Endothelial cell (in vitro differentiated cells): ENCODE results near the gene ITGB7. TPM values are rescaled to one million over a fixed set of nuclear protein-coding genes. Genes with fewer than 3 reads are reported as not detected.

Source experiments
- DNase-seq: peaks from one replicate; pipeline ENCODE4 v3.0.0; 2021; ENCODE audit warnings: low spot score
- H3K27ac Mint-ChIP-seq: one replicate; pipeline ENCODE4 v1.8.0; 2021; ENCODE audit warnings: mixed read lengths, inconsistent platforms; ENCODE audit not compliant: unreplicated experiment
- H3K27me3 Mint-ChIP-seq: one replicate; pipeline ENCODE4 v1.8.0; 2021; ENCODE audit warnings: mild to moderate bottlenecking, moderate library complexity, mixed read lengths, inconsistent platforms; ENCODE audit not compliant: unreplicated experiment
- H3K36me3 Mint-ChIP-seq: one replicate; pipeline ENCODE4 v1.8.0; 2021; ENCODE audit warnings: mild to moderate bottlenecking, low read depth, mixed read lengths, inconsistent platforms; ENCODE audit not compliant: unreplicated experiment
- H3K4me1 Mint-ChIP-seq: one replicate; pipeline ENCODE4 v1.8.0; 2021; ENCODE audit warnings: mild to moderate bottlenecking, mixed read lengths, inconsistent platforms; ENCODE audit not compliant: unreplicated experiment
- H3K4me3 Mint-ChIP-seq: one replicate; pipeline ENCODE4 v1.8.0; 2021; ENCODE audit warnings: mild to moderate bottlenecking, mixed read lengths, inconsistent platforms; ENCODE audit not compliant: unreplicated experiment
- H3K9me3 Mint-ChIP-seq: one replicate; pipeline ENCODE4 v1.8.0; 2021; ENCODE audit warnings: mixed read lengths, inconsistent platforms; ENCODE audit not compliant: unreplicated experiment
- CTCF ChIP-seq: fragments of 200-600 bp; sonication (generic); IDR thresholded peaks from one replicate; pipeline ENCODE4 v1.5.0; 2021; ENCODE audit warnings: antibody characterized with exemption; ENCODE audit not compliant: unreplicated experiment
- total RNA-seq: library from RNA; stranded (reverse); fragmentation: NEBNext Ultra II Directional; extraction: Animal tissue kit (Norgen Biotek cat#: 25700); gene quantifications from one replicate; pipeline ENCODE4 v1.2.1, GENCODE V29; 2021; ENCODE audit not compliant: unreplicated experiment

Gene ITGB7
- total RNA-seq, 1 donor from 2014 or later = 0.56 TPM

DNA sequence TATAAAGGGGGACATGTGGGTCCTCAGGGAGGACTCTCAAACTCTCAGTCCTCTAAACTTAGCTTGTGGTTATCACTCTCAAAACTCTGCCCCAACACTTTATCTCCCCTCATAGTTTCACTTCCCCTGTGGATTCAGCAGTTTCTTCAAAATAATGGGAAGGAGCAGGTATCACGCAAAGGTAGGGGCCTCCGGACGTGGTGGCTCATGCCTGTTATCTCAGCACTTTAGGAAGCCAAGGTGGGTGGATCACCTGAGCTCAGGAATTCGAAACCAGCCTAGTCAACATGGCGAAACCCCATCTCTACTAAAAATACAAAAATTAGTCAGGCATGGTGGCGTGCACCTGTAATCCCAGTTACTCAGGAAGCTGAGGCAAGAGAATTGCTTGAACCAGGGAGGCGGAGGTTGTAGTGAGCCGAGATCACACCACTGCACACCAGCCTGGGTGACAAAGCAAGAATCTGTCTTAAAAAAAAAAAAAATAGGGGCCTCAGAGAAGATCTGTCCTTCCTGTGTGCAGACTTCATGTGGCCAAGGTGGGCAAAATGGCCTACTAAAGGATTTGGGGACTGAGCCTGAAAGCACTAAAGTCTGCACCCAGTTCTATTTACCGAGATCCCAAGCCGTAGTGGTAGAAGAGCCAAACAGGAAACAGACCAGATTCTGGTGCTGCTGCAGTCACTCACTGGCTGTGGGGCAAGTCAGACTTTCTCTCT is 6.4 kb downstream of the ITGB7 start:
- H3K36me3 Mint-ChIP-seq = no peaks in the 10 kb centered on the region
- H3K4me1 Mint-ChIP-seq = peaks cover 13% of the 10 kb centered on the region

GRCh38 chr12:53200107-53200457 is 7.0 kb downstream of the ITGB7 start:
- H3K27me3 Mint-ChIP-seq = peaks cover 21% of the 10 kb centered on the region
- DNase-seq = no peak
- H3K27ac Mint-ChIP-seq = no peak overlapping the region
- H3K4me1 Mint-ChIP-seq = peaks cover 13% of the 10 kb centered on the region
- no peaks in the 10 kb centered on the region for H3K36me3 Mint-ChIP-seq
- no peaks in the 10 kb centered on the region for H3K9me3 Mint-ChIP-seq
- H3K4me3 Mint-ChIP-seq = peak overlapping the region; percentile 4
- TF ChIP-seq CTCF = no peak

More for the DNA sequence above, 6.4 kb downstream of the ITGB7 start:
- no peak for TF ChIP-seq CTCF
- Mint-ChIP-seq H3K9me3 (no peaks in the 10 kb centered on the region), H3K4me3 (no peak overlapping the region), H3K27ac (no peak overlapping the region), H3K27me3 (peaks cover 21% of the 10 kb centered on the region)
- DNase-seq = no peak

- H3K27me3 Mint-ChIP-seq = peaks cover 21% of the 10 kb centered on the region
- no peak overlapping the region for H3K27ac Mint-ChIP-seq
- no peak for TF ChIP-seq CTCF
- H3K4me3 Mint-ChIP-seq = peak overlapping the region; percentile 4
- no peaks in the 10 kb centered on the region for H3K36me3 Mint-ChIP-seq
- no peak for DNase-seq
- no peaks in the 10 kb centered on the region for H3K9me3 Mint-ChIP-seq
- peaks cover 13% of the 10 kb centered on the region for H3K4me1 Mint-ChIP-seq
Observed at GRCh38 chr12:53199700-53200099, 7.4 kb downstream of the ITGB7 start.

- H3K9me3 Mint-ChIP-seq = no peaks in the 10 kb centered on the region
- H3K4me1 Mint-ChIP-seq = peaks cover 13% of the 10 kb centered on the region
- H3K36me3 Mint-ChIP-seq = no peaks in the 10 kb centered on the region
- no peak for DNase-seq
- H3K27ac Mint-ChIP-seq = no peak overlapping the region
- H3K27me3 Mint-ChIP-seq = peaks cover 21% of the 10 kb centered on the region
- no peak for TF ChIP-seq CTCF
- H3K4me3 Mint-ChIP-seq = no peak overlapping the region
Observed at GRCh38 chr12:53198486-53199110, 8.5 kb downstream of the ITGB7 start.

DNA sequence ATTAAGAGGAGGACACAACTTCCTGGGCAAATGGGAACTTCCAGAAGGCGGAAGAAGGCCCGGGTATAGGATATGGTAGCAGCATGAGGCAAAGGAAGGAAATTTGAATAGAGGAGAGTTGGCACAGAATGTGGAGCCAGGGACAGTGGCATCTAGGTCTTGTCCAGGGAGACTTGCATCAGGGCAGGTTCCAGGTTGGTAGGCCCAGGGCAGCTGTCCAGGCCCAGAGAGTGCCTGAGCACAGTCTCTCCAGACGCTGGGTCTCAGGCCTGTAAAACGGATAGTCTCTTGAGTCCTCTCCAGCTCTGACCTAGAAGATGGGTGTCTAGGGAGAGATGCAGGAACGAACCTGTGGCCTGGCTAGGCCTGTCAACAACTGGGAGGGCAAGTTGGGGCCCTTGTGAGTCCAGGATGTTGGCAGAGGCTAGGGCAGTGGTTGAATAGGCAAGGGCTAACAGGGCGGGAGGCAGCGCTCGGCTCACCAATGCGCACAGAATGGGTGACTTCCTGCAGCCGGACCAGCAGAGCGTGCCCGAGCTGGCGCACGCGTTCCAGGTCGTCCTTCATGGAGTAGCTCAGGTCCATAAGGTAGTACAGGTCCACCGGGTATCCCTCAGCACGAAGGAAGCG is 9.9 kb downstream of the ITGB7 start:
- H3K4me1 Mint-ChIP-seq = peaks cover 13% of the 10 kb centered on the region
- no peak for DNase-seq
- TF ChIP-seq CTCF = no peak
- H3K27ac Mint-ChIP-seq = no peak overlapping the region
- no peak overlapping the region for H3K4me3 Mint-ChIP-seq
- H3K36me3 Mint-ChIP-seq = no peaks in the 10 kb centered on the region
- no peaks in the 10 kb centered on the region for H3K9me3 Mint-ChIP-seq
- H3K27me3 Mint-ChIP-seq = peaks cover 22% of the 10 kb centered on the region
